ENCODE data around the gene MCL1. TPM values are rescaled to one million over a fixed set of nuclear protein-coding genes. Genes with fewer than 3 reads are reported as not detected.

MCL1 gene
- polyA plus RNA-seq, 1 of the 3 experiments (the other 2 are of a cell fraction), result 110 TPM

DNA sequence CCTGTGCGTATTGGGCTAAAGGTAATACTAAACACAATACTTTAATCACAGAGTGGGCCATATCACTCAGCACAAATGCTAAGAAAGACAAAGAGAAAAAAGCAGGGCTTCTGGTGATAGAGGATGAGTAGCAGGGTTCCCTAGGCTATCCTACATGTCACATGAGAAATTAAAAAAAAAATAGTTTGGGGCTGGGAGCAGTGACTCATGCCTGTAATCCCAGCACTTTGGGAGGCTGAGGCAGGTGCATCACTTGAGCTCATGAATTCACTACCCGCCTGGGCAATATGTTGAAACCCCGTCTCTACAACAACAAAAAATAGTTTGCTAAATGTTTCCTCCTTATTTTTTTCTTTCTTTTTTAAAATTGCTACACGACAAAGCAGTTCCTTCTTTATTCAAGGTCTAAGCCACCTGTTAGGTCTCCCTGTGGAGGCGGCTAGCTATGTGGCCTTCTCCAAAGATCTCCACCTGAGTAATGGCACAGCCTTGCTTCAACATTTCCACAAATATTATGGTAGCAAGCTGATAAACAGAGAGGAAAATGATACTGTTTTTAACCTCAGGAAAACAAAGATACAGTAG is 48.5 kb upstream of the MCL1 start:
- Histone ChIP-seq H3K27me3 (ENCODE audit: insufficient read depth) (no peaks in the 10 kb centered on the region), H4K20me1 (ENCODE audit: insufficient read depth) (no peaks in the 10 kb centered on the region), H3K79me2 (ENCODE audit: insufficient read depth) (peaks cover 32% of the 10 kb centered on the region), H3K4me2 (peak overlapping the region; percentile 80), H3K9me2 (no peaks in the 10 kb centered on the region), H3K36me3 (replicated peaks in 1 of 2; ENCODE audit: control insufficient read depth in 1 of 2, insufficient read depth in 2 of 2, low read length in 1 of 2) (peaks cover 19 to 42% of the 10 kb centered on the region in 2 experiments), H3F3A (replicated peaks; ENCODE audit: insufficient read depth) (peaks cover 13% of the 10 kb centered on the region), H2AFZ (ENCODE audit: low read depth) (no peak overlapping the region), H3K9me3 (no peaks in the 10 kb centered on the region), H3K9ac (peak overlapping the region; percentile 83; the same call in 1 of the 2 replicates), H3K4me1 (ENCODE audit: control insufficient read depth in 1 of 2, insufficient read depth in 2 of 2, low read depth in 1 of 2, low read length in 1 of 2) (peaks cover 14 to 16% of the 10 kb centered on the region in 2 experiments), H3K27ac (ENCODE audit: low read depth in 2 of 2, low read length in 1 of 2) (no peak overlapping the region), H3K4me3 (ENCODE audit: low read depth in 2 of 2, low read length in 1 of 2) (peak overlapping the region; percentile 84 to 86)
- CTCF ChIA-PET, result interaction anchor here (1.5 to 2.4 kb wide), 4 partner anchors 8 to 186 kb away, joined by 4 to 13 read pairs (median 7); no protein-coding TSS in a partner anchor
- 92% methylated on average over 5 of the region's 5 CpGs for WGBS (ENCODE audit: low lambda C conversion rate)
- no peak for DNase-seq
- no peak for TF ChIP-seq ELF1 (IDR thresholded peaks at IDR 0.05)
- TF ChIP-seq RAD21 (IDR thresholded peaks at IDR 0.05; ENCODE audit: low read length), result no peak
- no peak for TF ChIP-seq SMC3 (IDR thresholded peaks at IDR 0.05; ENCODE audit: low read depth, low read length)
- TF ChIP-seq, protein P1, sequence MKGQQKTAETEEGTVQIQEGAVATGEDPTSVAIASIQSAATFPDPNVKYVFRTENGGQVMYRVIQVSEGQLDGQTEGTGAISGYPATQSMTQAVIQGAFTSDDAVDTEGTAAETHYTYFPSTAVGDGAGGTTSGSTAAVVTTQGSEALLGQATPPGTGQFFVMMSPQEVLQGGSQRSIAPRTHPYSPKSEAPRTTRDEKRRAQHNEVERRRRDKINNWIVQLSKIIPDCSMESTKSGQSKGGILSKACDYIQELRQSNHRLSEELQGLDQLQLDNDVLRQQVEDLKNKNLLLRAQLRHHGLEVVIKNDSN (IDR thresholded peaks at IDR 0.05; ENCODE audit: borderline replicate concordance, low read depth), result no peak
- TF ChIP-seq RFX5 (IDR thresholded peaks at IDR 0.05; ENCODE audit: low read length), result no peak
- TF ChIP-seq RXRA (IDR thresholded peaks at IDR 0.05; ENCODE audit: borderline replicate concordance, low read depth), result no peak
- TF ChIP-seq, protein P2, sequence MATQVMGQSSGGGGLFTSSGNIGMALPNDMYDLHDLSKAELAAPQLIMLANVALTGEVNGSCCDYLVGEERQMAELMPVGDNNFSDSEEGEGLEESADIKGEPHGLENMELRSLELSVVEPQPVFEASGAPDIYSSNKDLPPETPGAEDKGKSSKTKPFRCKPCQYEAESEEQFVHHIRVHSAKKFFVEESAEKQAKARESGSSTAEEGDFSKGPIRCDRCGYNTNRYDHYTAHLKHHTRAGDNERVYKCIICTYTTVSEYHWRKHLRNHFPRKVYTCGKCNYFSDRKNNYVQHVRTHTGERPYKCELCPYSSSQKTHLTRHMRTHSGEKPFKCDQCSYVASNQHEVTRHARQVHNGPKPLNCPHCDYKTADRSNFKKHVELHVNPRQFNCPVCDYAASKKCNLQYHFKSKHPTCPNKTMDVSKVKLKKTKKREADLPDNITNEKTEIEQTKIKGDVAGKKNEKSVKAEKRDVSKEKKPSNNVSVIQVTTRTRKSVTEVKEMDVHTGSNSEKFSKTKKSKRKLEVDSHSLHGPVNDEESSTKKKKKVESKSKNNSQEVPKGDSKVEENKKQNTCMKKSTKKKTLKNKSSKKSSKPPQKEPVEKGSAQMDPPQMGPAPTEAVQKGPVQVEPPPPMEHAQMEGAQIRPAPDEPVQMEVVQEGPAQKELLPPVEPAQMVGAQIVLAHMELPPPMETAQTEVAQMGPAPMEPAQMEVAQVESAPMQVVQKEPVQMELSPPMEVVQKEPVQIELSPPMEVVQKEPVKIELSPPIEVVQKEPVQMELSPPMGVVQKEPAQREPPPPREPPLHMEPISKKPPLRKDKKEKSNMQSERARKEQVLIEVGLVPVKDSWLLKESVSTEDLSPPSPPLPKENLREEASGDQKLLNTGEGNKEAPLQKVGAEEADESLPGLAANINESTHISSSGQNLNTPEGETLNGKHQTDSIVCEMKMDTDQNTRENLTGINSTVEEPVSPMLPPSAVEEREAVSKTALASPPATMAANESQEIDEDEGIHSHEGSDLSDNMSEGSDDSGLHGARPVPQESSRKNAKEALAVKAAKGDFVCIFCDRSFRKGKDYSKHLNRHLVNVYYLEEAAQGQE (IDR thresholded peaks at IDR 0.05; ENCODE audit: low read depth, low read length), result no peak
- no peak for TF ChIP-seq EP300 (IDR thresholded peaks at IDR 0.05; ENCODE audit: borderline replicate concordance in 1 of 2, low read depth in 1 of 2, low read length in 1 of 2)
- no peak for TF ChIP-seq NRF1 (IDR thresholded peaks at IDR 0.05; ENCODE audit: low read depth, low read length)
- TF ChIP-seq, protein P3, sequence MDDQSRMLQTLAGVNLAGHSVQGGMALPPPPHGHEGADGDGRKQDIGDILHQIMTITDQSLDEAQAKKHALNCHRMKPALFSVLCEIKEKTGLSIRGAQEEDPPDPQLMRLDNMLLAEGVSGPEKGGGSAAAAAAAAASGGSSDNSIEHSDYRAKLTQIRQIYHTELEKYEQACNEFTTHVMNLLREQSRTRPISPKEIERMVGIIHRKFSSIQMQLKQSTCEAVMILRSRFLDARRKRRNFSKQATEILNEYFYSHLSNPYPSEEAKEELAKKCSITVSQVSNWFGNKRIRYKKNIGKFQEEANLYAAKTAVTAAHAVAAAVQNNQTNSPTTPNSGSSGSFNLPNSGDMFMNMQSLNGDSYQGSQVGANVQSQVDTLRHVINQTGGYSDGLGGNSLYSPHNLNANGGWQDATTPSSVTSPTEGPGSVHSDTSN (IDR thresholded peaks at IDR 0.05), result no peak
- TF ChIP-seq FOSL2 (IDR thresholded peaks at IDR 0.05; ENCODE audit: borderline replicate concordance, low read depth), result no peak
- POLR2A ChIA-PET, result interaction anchor here (0.6 to 1.3 kb wide), 3 partner anchors 11 to 345 kb away, joined by 3 to 4 read pairs (median 3); no protein-coding TSS in a partner anchor
